MCF 10A (cell line): ENCODE results near the gene SLC16A3. TPM values are rescaled to one million over a fixed set of nuclear protein-coding genes. Genes with fewer than 3 reads are reported as not detected.

Source experiments
- BruUV-seq: library from RNA; stranded (reverse); fragments of 400-500 nt; replicated peaks from 2 replicates; lab custom pipeline; 2021; lab: Mats Ljungman, UMichigan
- CTCF ChIA-PET: fragments of 300-600 bp; sonication (Branson Sonifier 250); formaldehyde crosslinking; extraction: SDS; loops from one replicate; lab custom pipeline; 2021; ENCODE audit warnings: antibody characterized with exemption, inconsistent platforms; lab: Yijun Ruan, JAX
- POLR2A ChIA-PET: fragments of 300-600, 350-650 bp; sonication (Branson Sonifier 250); formaldehyde crosslinking; extraction: SDS; loops from one replicate; lab custom pipeline; 2020; ENCODE audit warnings: antibody characterized with exemption, inconsistent platforms; lab: Yijun Ruan, JAX
- DNase-seq: peaks from one replicate; pipeline ENCODE4 v3.0.0-alpha.2; 2018; ENCODE audit not compliant: unreplicated experiment
- H3K27ac Mint-ChIP-seq: one replicate; pipeline ENCODE4 v1.8.0; 2022; ENCODE audit warnings: mild to moderate bottlenecking, low read depth, mixed read lengths; ENCODE audit not compliant: unreplicated experiment
- H3K27me3 Mint-ChIP-seq: one replicate; pipeline ENCODE4 v1.8.0; 2022; ENCODE audit warnings: mixed read lengths; ENCODE audit not compliant: insufficient read depth, unreplicated experiment
- H3K36me3 Mint-ChIP-seq: one replicate; pipeline ENCODE4 v1.8.0; 2022; ENCODE audit warnings: mild to moderate bottlenecking, moderate library complexity, mixed read lengths; ENCODE audit not compliant: insufficient read depth, unreplicated experiment
- H3K4me1 Mint-ChIP-seq: one replicate; pipeline ENCODE4 v1.8.0; 2022; ENCODE audit warnings: mixed read lengths; ENCODE audit not compliant: insufficient read depth, unreplicated experiment
- H3K4me3 Mint-ChIP-seq: one replicate; pipeline ENCODE4 v1.8.0; 2022; ENCODE audit warnings: mild to moderate bottlenecking, moderate library complexity, mixed read lengths; ENCODE audit not compliant: unreplicated experiment
- H3K9me3 Mint-ChIP-seq: one replicate; pipeline ENCODE4 v1.8.0; 2022; ENCODE audit warnings: mixed read lengths; ENCODE audit not compliant: unreplicated experiment
- CTCF ChIP-seq: fragments of 200-600 bp; IDR thresholded peaks from one replicate; pipeline ENCODE4 v1.8.0; 2022; ENCODE audit warnings: antibody characterized with exemption, mild to moderate bottlenecking; ENCODE audit not compliant: unreplicated experiment
- intact Hi-C: fragments of 100-400 bp; cut with micrococcal nuclease; formaldehyde crosslinking; loops from 2 replicates; pipeline ENCODE4 v1.14.1; 2022
- total RNA-seq: library from RNA; stranded (reverse); gene quantifications from 2 replicates; pipeline ENCODE4 v1.2.3, GENCODE V29; 2022

SLC16A3 gene
- total RNA-seq, 1 experiment from 2014 or later, result 350 TPM

DNA sequence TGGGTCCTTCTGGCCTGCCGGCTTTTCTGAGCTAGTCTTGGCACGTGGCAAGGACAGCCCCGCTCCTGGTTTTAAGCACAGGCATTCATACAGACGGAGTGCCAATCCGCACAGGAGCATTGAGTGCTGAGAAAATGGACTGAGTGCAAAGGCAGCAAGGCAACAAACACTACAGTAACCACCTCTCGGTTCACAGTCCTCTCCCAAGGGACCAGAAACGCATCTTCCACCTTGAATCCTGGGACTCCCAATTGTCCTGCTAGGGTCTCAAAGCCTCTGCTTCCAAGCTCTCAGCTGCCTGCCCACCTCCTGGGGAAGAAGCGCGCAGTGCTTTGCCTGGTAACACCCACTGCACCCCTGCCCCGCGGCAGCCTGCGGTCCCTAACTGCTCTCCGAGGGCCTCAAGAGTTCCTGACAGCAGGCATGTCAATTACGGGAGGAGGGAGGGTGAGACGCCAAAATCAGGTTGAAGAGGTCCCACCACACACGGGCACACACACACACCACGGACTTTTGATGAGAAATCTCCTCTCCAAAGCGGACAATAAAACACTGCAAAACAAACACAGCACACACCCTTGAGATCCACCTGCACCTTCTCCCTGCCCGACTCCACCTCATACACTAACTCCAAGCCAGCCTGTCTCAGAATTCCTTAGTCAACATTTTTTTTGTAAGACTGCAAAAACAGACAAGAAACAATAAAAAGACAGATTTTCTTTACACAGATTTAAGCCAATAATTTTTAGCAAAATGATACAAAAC, 15.0 kb downstream of the SLC16A3 start:
- no peak for TF ChIP-seq CTCF
- no peaks in the 10 kb centered on the region for H3K9me3 Mint-ChIP-seq
- peaks cover 100% of the 10 kb centered on the region for H3K36me3 Mint-ChIP-seq
- no peaks in the 10 kb centered on the region for H3K27me3 Mint-ChIP-seq
- H3K4me3 Mint-ChIP-seq, result no peak overlapping the region
- H3K4me1 Mint-ChIP-seq, result peaks cover 71% of the 10 kb centered on the region
- TSS peak; percentile 25 for BruUV-seq
- no peak for DNase-seq
- H3K27ac Mint-ChIP-seq, result peak overlapping the region; percentile 70
- ChIA-PET POLR2A (interaction anchor here (0.6 to 6.6 kb wide), 12 partner anchors 8 to 291 kb away, joined by 3 to 66 read pairs (median 10); partner anchors contain the start of genes CSNK1D, SECTM1 and SLC16A3), CTCF (interaction anchor here (0.5 to 0.8 kb wide), 3 partner anchors 11 to 311 kb away, joined by 3 read pairs; no protein-coding TSS in a partner anchor)
- intact Hi-C loops, result loop anchor here (5.0 to 10.0 kb wide), 3 partner anchors 37 to 209 kb away; partner anchors contain the start of genes DCXR and RAC3

- intact Hi-C loops, result loop anchor here (5.0 to 10.0 kb wide), 3 partner anchors 37 to 210 kb away; partner anchors contain the start of genes DCXR and RAC3
- peaks cover 68% of the 10 kb centered on the region for H3K4me1 Mint-ChIP-seq
- POLR2A ChIA-PET, result interaction anchor here (0.6 to 6.6 kb wide), 6 partner anchors 9 to 290 kb away, joined by 3 to 66 read pairs (median 14); partner anchors contain the start of genes CSNK1D, SECTM1 and SLC16A3
Measured at GRCh38 chr17:82244413-82245133, 15.7 kb downstream of the SLC16A3 start.

DNA sequence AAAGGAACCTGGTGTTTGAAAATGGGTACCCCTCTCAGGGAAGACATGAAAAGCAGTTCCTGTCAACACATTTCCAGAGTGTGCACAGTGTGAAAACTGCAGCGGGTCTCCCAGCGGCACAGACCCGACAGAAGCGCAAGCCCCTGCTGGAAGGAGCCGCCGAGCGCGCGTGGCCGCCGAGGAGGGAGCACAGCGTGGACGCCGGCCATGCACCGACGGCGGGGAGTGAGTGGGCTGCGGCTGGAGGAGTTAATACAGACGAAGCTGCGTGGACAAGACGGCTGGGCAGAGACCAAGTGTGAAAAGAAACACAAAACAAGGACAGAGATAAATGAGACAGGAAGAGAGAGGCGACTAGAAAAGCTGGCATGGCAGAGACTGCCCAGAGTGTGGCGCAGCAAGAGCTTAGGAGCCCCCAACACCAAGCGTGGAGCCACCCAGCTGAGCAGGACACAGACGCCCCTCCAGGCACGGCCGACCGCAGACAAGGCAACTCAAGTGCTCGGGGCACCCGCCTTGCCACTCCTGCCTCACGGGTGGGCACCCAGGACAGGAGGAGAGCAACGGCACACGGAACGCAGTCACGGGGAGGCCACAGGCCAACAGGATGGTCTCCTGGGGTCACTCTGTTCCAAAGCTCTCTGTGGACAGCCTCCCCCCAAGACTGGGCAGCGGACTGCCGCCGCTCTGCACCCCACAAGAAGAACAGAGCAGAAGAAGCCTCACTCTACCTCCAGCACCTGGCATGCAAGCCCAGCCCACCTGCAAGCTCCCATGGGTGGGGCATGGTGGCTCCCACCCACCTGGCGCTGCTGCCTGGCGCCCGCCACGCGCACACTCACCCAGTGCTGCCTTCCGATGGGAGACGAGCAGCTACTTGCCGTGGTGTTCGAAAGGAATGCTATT, 16.5 kb downstream of the SLC16A3 start:
- ChIA-PET CTCF (no interaction called here), POLR2A (interaction anchor here (1.5 to 6.2 kb wide), 2 partner anchors 39 to 52 kb away, joined by 5 to 49 read pairs; no protein-coding TSS in a partner anchor)

More at GRCh38 chr17:82244413-82245133, 15.7 kb downstream of the SLC16A3 start:
- BruUV-seq, result no TSS peak
- no peaks in the 10 kb centered on the region for H3K9me3 Mint-ChIP-seq
- H3K4me3 Mint-ChIP-seq, result no peak overlapping the region
- TF ChIP-seq CTCF, result peak; percentile 59
- H3K36me3 Mint-ChIP-seq, result peaks cover 100% of the 10 kb centered on the region
- DNase-seq, result no peak
- H3K27ac Mint-ChIP-seq, result peak overlapping the region; percentile 70
- CTCF ChIA-PET, result interaction anchor here (0.5 kb wide), 1 partner anchor 12 kb away, joined by 3 read pairs; no protein-coding TSS in a partner anchor
- H3K27me3 Mint-ChIP-seq, result no peaks in the 10 kb centered on the region

More for the DNA sequence above, 16.5 kb downstream of the SLC16A3 start:
- Mint-ChIP-seq H3K9me3 (no peaks in the 10 kb centered on the region), H3K4me1 (peaks cover 62% of the 10 kb centered on the region), H3K36me3 (peaks cover 100% of the 10 kb centered on the region), H3K27ac (peak overlapping the region; percentile 70), H3K27me3 (no peaks in the 10 kb centered on the region), H3K4me3 (no peak overlapping the region)
- no peak for TF ChIP-seq CTCF
- intact Hi-C loops, result loop anchor here (1.0 to 10.0 kb wide), 2 partner anchors 52 to 211 kb away; partner anchors contain the start of genes DCXR and RAC3
- no TSS peak for BruUV-seq
- no peak for DNase-seq
